Spleen (tissue), 11 donors: ENCODE results near the gene LBX2. TPM values are rescaled to one million over a fixed set of nuclear protein-coding genes. Genes with fewer than 3 reads are reported as not detected.
A peak's percentile ranks its signal among the peaks of the same experiment; 100 is the strongest.

Experiments
- DNase-seq: peaks from one replicate; pipeline ENCODE4 v3.0.0-alpha.2; 2020
- H3K27ac ChIP-seq, 8 donors: fragments of 200-600 bp; sonication (generic) in 7 of 8; 1 replicate in 4 of 8; 2 replicates in 4 of 8; pipeline versions ENCODE4 v1.5.0 to v1.8.0; 2016 to 2021; ENCODE audit warnings: inconsistent platforms in 4 of 8, mild to moderate bottlenecking in 4 of 8, moderate library complexity in 1 of 8
- H3K27me3 ChIP-seq, 7 donors: fragments of 200-600 bp; sonication (generic) in 6 of 7; replicated peaks in 1 of 7; 1 replicate in 4 of 7; 2 replicates in 3 of 7; pipeline versions ENCODE4 v1.5.0 to v1.8.0; 2016 to 2021; ENCODE audit warnings: inconsistent platforms in 3 of 7, mild to moderate bottlenecking in 1 of 7
- H3K36me3 ChIP-seq, 6 donors: fragments of 200-600 bp; sonication (generic) in 5 of 6; 1 replicate in 4 of 6; 2 replicates in 2 of 6; pipeline versions ENCODE4 v1.5.0 to v1.8.0; 2016 to 2021; ENCODE audit warnings: inconsistent platforms in 2 of 6
- H3K4me1 ChIP-seq, 6 donors: fragments of 200-600 bp; sonication (generic) in 5 of 6; 1 replicate in 3 of 6; 2 replicates in 3 of 6; pipeline versions ENCODE4 v1.5.0 to v1.8.0; 2016 to 2021; ENCODE audit warnings: inconsistent platforms in 3 of 6
- H3K4me3 ChIP-seq, 8 donors: fragments of 200-600 bp; sonication (generic) in 7 of 8; 1 replicate in 4 of 8; 2 replicates in 4 of 8; pipeline versions ENCODE4 v1.5.0 to v1.8.0; 2016 to 2021; ENCODE audit warnings: inconsistent platforms in 4 of 8, mild to moderate bottlenecking in 4 of 8, moderate library complexity in 2 of 8
- H3K9me3 ChIP-seq, 8 donors: fragments of 200-600 bp; sonication (generic) in 7 of 8; 1 replicate in 4 of 8; 2 replicates in 4 of 8; pipeline versions ENCODE4 v1.5.0 to v1.8.0; 2016 to 2021; ENCODE audit warnings: inconsistent platforms in 4 of 8
- POLR2A ChIP-seq, 3 donors: fragments of 450-650 bp; IDR thresholded peaks; one replicate each; pipeline ENCODE4 v1.5.1; 2017; ENCODE audit warnings: antibody characterized with exemption in 3 of 3, mild to moderate bottlenecking in 1 of 3
- POLR2AphosphoS5 ChIP-seq, 3 donors: sonication (generic); formaldehyde crosslinking; IDR thresholded peaks; one replicate each; pipeline ENCODE4 v1.5.1; 2017; ENCODE audit warnings: antibody characterized with exemption in 3 of 3
- WGBS, 5 donors: extraction: QIAGEN DNeasy Blood & Tissue Kit in 3 of 5; methylation state at CpG; one replicate each; pipeline versions ENCODE4 v1.1.5 to v1.1.7; 2013 to 2018; 5-methylcytosine and 5-hydroxymethylcytosine counted together
- intact Hi-C: fragments of 100-400 bp; cut with DNase I; formaldehyde crosslinking; loops from one replicate; pipeline ENCODE4 v1.15.0; 2023; ENCODE audit warnings: low total_unique reads
- polyA plus RNA-seq, 3 donors: library from polyadenylated mRNA; stranded (reverse); fragments of 200-250 nt; gene quantifications; one replicate each; pipeline ENCODE4 v1.2.1, GENCODE V29; 2013
- total RNA-seq, 7 donors: library from RNA; depleted of rRNA in 3 of 7; stranded (reverse); fragments of >200 nt in 3 of 7; fragmentation: NEBNext Ultra II Directional in 4 of 7; extraction: Animal tissue kit (Norgen Biotek cat#: 25700) in 4 of 7; gene quantifications; one replicate each; pipeline versions ENCODE4 v1.1.0 to v1.2.1, GENCODE V29; 2016 to 2021
- TF ChIP-seq, protein P1 (sequence below), 11 experiments: fragments of 200-600 bp in 7 of 11; fragments of 450-650 bp in 4 of 11; sonication (generic) in 4 of 11; IDR thresholded peaks in 8 of 11; conservative IDR thresholded peaks in 3 of 11; 1 replicate in 7 of 11; 2 replicates in 4 of 11; pipeline versions ENCODE4 v1.4.0 to v1.8.0; 2016 to 2021; ENCODE audit warnings: antibody characterized with exemption in 11 of 11, inconsistent platforms in 4 of 11, mild to moderate bottlenecking in 1 of 11
- donor health status: healthy with polysubstance abuse.
- donor health status: DM: no; HTN: no; CAD: no; lungs with moderate emphysema.
- donor health status: DM: no; HTN: no; CAD: no.
- donor health status: Bipolar disorder and iron deficiency.
- donor health status: healthy.
- donor health status: DM: no; HTN: no; CAD: no.
- donor health status: DM: yes; HTN: yes; CAD: no.

Gene LBX2
- total and polyA plus RNA-seq, 10 donors = 0.50 to 2.7 (median 0.91) TPM

- H3K4me3 ChIP-seq = peak overlapping the region in 3 of 8 donors; percentile 50 to 68 (median 52)
- H3K36me3 ChIP-seq = peaks cover 0 to 11% (median 7%) of the 10 kb centered on the region in 6 donors
- intact Hi-C loops = loop anchor here (5.0 kb wide), 1 partner anchor 87 kb away; no protein-coding TSS in a partner anchor
- H3K9me3 ChIP-seq = no peaks in the 10 kb centered on the region
- DNase-seq = peak; percentile 49
- 52 to 73% (median 56%) methylated on average over 15 of the region's 15 CpGs for WGBS, 5 donors
- peaks cover 24 to 71% (median 63%) of the 10 kb centered on the region in 6 donors for H3K4me1 ChIP-seq
- H3K27me3 ChIP-seq = peaks cover 9 to 79% (median 42%) of the 10 kb centered on the region in 7 donors
- TF ChIP-seq POLR2A (IDR thresholded peaks at IDR 0.05) (no peak), POLR2AphosphoS5 (IDR thresholded peaks at IDR 0.05) (no peak)
- TF ChIP-seq, protein P1, sequence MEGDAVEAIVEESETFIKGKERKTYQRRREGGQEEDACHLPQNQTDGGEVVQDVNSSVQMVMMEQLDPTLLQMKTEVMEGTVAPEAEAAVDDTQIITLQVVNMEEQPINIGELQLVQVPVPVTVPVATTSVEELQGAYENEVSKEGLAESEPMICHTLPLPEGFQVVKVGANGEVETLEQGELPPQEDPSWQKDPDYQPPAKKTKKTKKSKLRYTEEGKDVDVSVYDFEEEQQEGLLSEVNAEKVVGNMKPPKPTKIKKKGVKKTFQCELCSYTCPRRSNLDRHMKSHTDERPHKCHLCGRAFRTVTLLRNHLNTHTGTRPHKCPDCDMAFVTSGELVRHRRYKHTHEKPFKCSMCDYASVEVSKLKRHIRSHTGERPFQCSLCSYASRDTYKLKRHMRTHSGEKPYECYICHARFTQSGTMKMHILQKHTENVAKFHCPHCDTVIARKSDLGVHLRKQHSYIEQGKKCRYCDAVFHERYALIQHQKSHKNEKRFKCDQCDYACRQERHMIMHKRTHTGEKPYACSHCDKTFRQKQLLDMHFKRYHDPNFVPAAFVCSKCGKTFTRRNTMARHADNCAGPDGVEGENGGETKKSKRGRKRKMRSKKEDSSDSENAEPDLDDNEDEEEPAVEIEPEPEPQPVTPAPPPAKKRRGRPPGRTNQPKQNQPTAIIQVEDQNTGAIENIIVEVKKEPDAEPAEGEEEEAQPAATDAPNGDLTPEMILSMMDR (IDR thresholded peaks at IDR 0.05 in 8 of 11, conservative IDR thresholded peaks at IDR 0.05 in 3 of 11) = no peak
- no peak overlapping the region for H3K27ac ChIP-seq
These were observed 656 bp upstream of the LBX2 start for GRCh38 chr2:74499940-74500577.

- Histone ChIP-seq H3K27me3 (peaks cover 9 to 71% (median 42%) of the 10 kb centered on the region in 7 donors), H3K4me3 (peak overlapping the region; percentile 34 to 68 (median 44)), H3K36me3 (peaks cover 0 to 12% (median 6%) of the 10 kb centered on the region in 6 donors), H3K9me3 (no peaks in the 10 kb centered on the region), H3K27ac (peak overlapping the region in 1 of 8 donors; percentile 18), H3K4me1 (peaks cover 24 to 57% (median 50%) of the 10 kb centered on the region in 6 donors)
- 1 to 2% (median 2%) methylated on average over 41 of the region's 41 CpGs for WGBS, 5 donors
- peak; percentile 74 for DNase-seq
- intact Hi-C loops = no loop called here
- TF ChIP-seq POLR2AphosphoS5 (IDR thresholded peaks at IDR 0.05) (peak in 1 of 3 donors; percentile 39), POLR2A (IDR thresholded peaks at IDR 0.05) (no peak)
- TF ChIP-seq, protein P1 (IDR thresholded peaks at IDR 0.05 in 8 of 11, conservative IDR thresholded peaks at IDR 0.05 in 3 of 11) = no peak
These were observed 720 bp downstream of the LBX2 start for GRCh38 chr2:74498500-74499266.

- Histone ChIP-seq H3K4me1 (peaks cover 24 to 50% (median 42%) of the 10 kb centered on the region in 6 donors), H3K27ac (peak overlapping the region in 1 of 8 donors; percentile 18), H3K27me3 (peaks cover 9 to 63% (median 41%) of the 10 kb centered on the region in 7 donors), H3K9me3 (no peaks in the 10 kb centered on the region), H3K4me3 (peak overlapping the region; percentile 34 to 68 (median 44)), H3K36me3 (peaks cover 0 to 19% (median 13%) of the 10 kb centered on the region in 6 donors)
- WGBS, 5 donors = 2 to 5% (median 3%) methylated on average over 32 to 61 of the region's 61 CpGs
- intact Hi-C loops = no loop called here
- peak; percentile 83 for DNase-seq
- TF ChIP-seq, protein P1 (IDR thresholded peaks at IDR 0.05 in 8 of 11, conservative IDR thresholded peaks at IDR 0.05 in 3 of 11) = no peak
- TF ChIP-seq POLR2A (IDR thresholded peaks at IDR 0.05) (no peak), POLR2AphosphoS5 (IDR thresholded peaks at IDR 0.05) (peak; percentile 61 to 89 (median 78))
These were observed 1.5 kb downstream of the LBX2 start for GRCh38 chr2:74497777-74498499.
